Loucy (cell line): ENCODE measurements around the gene CLDN15.

Source experiments
- H2AFZ ChIP-seq: fragments of 200-600 bp; sonication (generic); 2 replicates; pipeline ENCODE4 v1.6.0; 2016; ENCODE audit warnings: antibody characterized with exemption, mild to moderate bottlenecking, low read length, moderate library complexity
- H3F3A ChIP-seq: fragments of 200-600 bp; 2 replicates; pipeline ENCODE4 v1.6.0; 2016; ENCODE audit warnings: antibody characterized with exemption, low read depth, mild to moderate bottlenecking
- H3K27me3 ChIP-seq: fragments of 200-600 bp; sonication (generic); 2 replicates; pipeline ENCODE4 v1.6.1; 2014; ENCODE audit warnings: low read length, mild to moderate bottlenecking; ENCODE audit not compliant: insufficient read depth, poor library complexity, severe bottlenecking
- H3K36me3 ChIP-seq: fragments of 200-600 bp; sonication (generic); 2 replicates; pipeline ENCODE4 v1.6.1; 2016; ENCODE audit warnings: low read length; ENCODE audit not compliant: insufficient read depth
- H3K4me1 ChIP-seq: fragments of 200-600 bp; sonication (generic); 2 replicates; pipeline ENCODE4 v1.5.1; 2014; ENCODE audit warnings: low read length, mild to moderate bottlenecking; ENCODE audit not compliant: insufficient read depth, poor library complexity, severe bottlenecking
- H3K4me2 ChIP-seq: fragments of 200-600 bp; sonication (generic); 2 replicates; pipeline ENCODE4 v1.6.0; 2014; ENCODE audit warnings: antibody characterized with exemption, low read length, low read depth, mild to moderate bottlenecking; ENCODE audit not compliant: poor library complexity, severe bottlenecking
- H3K4me3 ChIP-seq: fragments of 200-600 bp; sonication (generic); 2 replicates; pipeline ENCODE4 v1.5.1; 2014; ENCODE audit warnings: low read length, mild to moderate bottlenecking, mixed read lengths; ENCODE audit not compliant: poor library complexity, severe bottlenecking
- H3K79me2 ChIP-seq: fragments of 200-600 bp; sonication (generic); 2 replicates; pipeline ENCODE4 v1.6.1; 2014; ENCODE audit warnings: low read length; ENCODE audit not compliant: insufficient read depth
- H3K9ac ChIP-seq: fragments of 200-600 bp; sonication (generic); 2 replicates; pipeline ENCODE4 v1.6.0; 2014; ENCODE audit warnings: mild to moderate bottlenecking, low read depth, low read length, moderate library complexity; ENCODE audit not compliant: poor library complexity, severe bottlenecking
- H3K9me2 ChIP-seq: fragments of 200-600 bp; sonication (generic); replicated peaks from 2 replicates; pipeline ENCODE4 v1.6.1; 2016; ENCODE audit warnings: low read depth, low read length, mixed read lengths
- H3K9me3 ChIP-seq: fragments of 200-600 bp; sonication (generic); 2 replicates; pipeline ENCODE4 v1.6.1; 2014; ENCODE audit warnings: mild to moderate bottlenecking, antibody characterized with exemption, low read length, low read depth; ENCODE audit not compliant: insufficient read depth
- H4K20me1 ChIP-seq: fragments of 200-600 bp; sonication (generic); 2 replicates; pipeline ENCODE4 v1.6.0; 2014; ENCODE audit warnings: antibody characterized with exemption, low read length, mild to moderate bottlenecking; ENCODE audit not compliant: insufficient read depth, poor library complexity, severe bottlenecking
- EZH2phosphoT487 ChIP-seq: fragments of 200-600 bp; IDR thresholded peaks from 2 replicates; pipeline ENCODE4 v1.6.1; 2018; ENCODE audit warnings: antibody characterized with exemption, mild to moderate bottlenecking, moderate library complexity, borderline replicate concordance
- TF ChIP-seq, protein P1 (sequence below): fragments of 200-600 bp; sonication (generic); conservative IDR thresholded peaks from 2 replicates; pipeline ENCODE4 v1.5.1; 2014; ENCODE audit warnings: mild to moderate bottlenecking, antibody characterized with exemption, low read length

The CLDN15 gene

DNA sequence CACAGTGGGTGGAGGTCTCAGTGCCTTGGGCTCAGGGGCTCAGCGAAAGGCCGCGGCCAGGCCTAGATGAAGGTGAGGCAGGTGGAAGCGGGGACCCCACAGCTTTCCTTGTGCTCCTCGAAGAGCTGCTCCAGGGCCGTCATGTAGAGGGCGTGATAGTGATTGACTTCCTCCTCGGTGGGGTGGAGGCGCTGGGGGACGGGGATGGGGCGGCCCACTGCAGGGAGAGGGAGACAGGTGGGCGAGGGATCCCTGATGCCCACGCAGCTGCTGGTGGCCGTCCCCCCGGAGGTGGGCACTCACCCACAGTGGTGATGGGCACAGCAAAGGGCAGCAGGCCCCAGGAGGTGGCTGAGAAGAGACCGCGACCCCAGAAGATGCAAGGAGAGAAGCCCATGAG, 41.7 kb downstream of the CLDN15 start:
- no peak overlapping the region for H2AFZ ChIP-seq
- H3K9ac ChIP-seq: no peak overlapping the region
- TF ChIP-seq, protein P1, sequence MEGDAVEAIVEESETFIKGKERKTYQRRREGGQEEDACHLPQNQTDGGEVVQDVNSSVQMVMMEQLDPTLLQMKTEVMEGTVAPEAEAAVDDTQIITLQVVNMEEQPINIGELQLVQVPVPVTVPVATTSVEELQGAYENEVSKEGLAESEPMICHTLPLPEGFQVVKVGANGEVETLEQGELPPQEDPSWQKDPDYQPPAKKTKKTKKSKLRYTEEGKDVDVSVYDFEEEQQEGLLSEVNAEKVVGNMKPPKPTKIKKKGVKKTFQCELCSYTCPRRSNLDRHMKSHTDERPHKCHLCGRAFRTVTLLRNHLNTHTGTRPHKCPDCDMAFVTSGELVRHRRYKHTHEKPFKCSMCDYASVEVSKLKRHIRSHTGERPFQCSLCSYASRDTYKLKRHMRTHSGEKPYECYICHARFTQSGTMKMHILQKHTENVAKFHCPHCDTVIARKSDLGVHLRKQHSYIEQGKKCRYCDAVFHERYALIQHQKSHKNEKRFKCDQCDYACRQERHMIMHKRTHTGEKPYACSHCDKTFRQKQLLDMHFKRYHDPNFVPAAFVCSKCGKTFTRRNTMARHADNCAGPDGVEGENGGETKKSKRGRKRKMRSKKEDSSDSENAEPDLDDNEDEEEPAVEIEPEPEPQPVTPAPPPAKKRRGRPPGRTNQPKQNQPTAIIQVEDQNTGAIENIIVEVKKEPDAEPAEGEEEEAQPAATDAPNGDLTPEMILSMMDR: no peak
- H3K27me3 ChIP-seq: no peaks in the 10 kb centered on the region
- H3K4me1 ChIP-seq: peaks cover 2% of the 10 kb centered on the region
- no peaks in the 10 kb centered on the region for H3K36me3 ChIP-seq
- no peaks in the 10 kb centered on the region for H3K9me2 ChIP-seq
- H3K79me2 ChIP-seq: no peaks in the 10 kb centered on the region
- no peaks in the 10 kb centered on the region for H3K9me3 ChIP-seq
- no peaks in the 10 kb centered on the region for H3F3A ChIP-seq
- H3K4me2 ChIP-seq: no peak overlapping the region
- H3K4me3 ChIP-seq: no peak overlapping the region
- H4K20me1 ChIP-seq: no peaks in the 10 kb centered on the region

DNA sequence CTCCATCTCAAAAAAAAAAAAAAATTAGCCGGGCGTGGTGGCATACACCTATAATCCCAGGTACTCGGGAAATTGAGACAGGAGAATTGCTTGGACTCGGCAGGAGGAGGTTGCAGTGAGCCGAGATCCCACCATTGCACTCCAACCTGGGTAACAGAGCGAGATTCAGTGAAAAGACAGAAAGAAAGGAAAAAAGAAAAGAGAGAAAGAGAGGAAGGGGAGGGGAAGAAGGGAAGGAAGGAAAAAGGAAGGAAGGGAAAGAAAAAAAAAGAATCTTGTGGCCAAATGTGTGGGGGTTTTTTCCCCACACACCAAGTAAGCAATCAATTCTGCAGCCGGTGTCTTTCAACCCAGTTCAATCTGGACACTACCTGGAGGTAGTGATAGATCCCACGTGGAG, 48.5 kb downstream of the CLDN15 start:
- Histone ChIP-seq H3K9me3 (no peaks in the 10 kb centered on the region), H3K9ac (no peak overlapping the region), H3K4me2 (no peak overlapping the region), H3F3A (no peaks in the 10 kb centered on the region), H3K4me3 (no peak overlapping the region), H2AFZ (no peak overlapping the region), H3K9me2 (no peaks in the 10 kb centered on the region), H3K36me3 (no peaks in the 10 kb centered on the region), H3K79me2 (no peaks in the 10 kb centered on the region), H3K4me1 (peaks cover 2% of the 10 kb centered on the region), H3K27me3 (no peaks in the 10 kb centered on the region), H4K20me1 (no peaks in the 10 kb centered on the region)
- TF ChIP-seq, protein P1: no peak
- TF ChIP-seq EZH2phosphoT487: no peak

DNA sequence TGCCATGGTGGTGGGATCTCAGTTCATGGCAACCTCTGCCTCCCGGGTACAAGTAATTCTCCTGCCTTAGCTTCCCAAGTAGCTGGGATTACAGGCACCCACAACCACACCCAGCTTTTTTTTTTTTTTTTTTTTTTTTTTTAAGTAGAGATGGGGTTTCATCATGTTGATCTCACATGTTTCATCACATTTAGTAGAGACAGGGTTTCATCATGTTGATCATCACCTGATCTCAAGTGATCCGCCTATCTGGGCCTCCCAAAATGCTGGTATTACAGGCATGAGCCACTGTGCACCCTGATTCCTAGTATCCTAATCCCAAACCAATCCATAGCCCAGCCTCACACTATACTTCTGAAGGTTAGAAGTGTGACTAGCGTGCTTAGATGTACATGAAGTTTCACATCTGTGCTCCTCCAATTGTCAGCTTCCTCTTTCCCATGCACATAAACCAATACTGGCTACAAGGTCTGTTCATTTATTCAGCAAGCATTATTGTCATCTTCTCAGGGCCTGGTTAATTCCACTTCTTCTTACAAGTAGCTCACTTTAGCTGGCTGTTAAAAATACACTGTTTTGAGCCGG, 50.7 kb downstream of the CLDN15 start:
- no peaks in the 10 kb centered on the region for H3K27me3 ChIP-seq
- no peaks in the 10 kb centered on the region for H4K20me1 ChIP-seq
- no peaks in the 10 kb centered on the region for H3K36me3 ChIP-seq
- H3K4me3 ChIP-seq: no peak overlapping the region
- no peak overlapping the region for H3K4me2 ChIP-seq
- no peaks in the 10 kb centered on the region for H3K9me3 ChIP-seq
- TF ChIP-seq, protein P1: no peak
- TF ChIP-seq EZH2phosphoT487: no peak
- H3K9me2 ChIP-seq: no peaks in the 10 kb centered on the region
- no peaks in the 10 kb centered on the region for H3K79me2 ChIP-seq
- no peaks in the 10 kb centered on the region for H3F3A ChIP-seq
- no peak overlapping the region for H3K9ac ChIP-seq
- H3K4me1 ChIP-seq: no peaks in the 10 kb centered on the region
- H2AFZ ChIP-seq: no peak overlapping the region
